GM19372 (cell line): Measurements from ENCODE around the gene TRIM49B.
"Not testable (repeated sequence)": the region's sequence is repeated elsewhere in the genome, so short reads cannot be mapped to it uniquely, and the experiment has no call there.

ENCODE experiments used
- ATAC-seq: cut with Tn5 transposase; IDR thresholded peaks from one replicate; pipeline ENCODE4 v1.9.1; 2021; ENCODE audit warnings: mild to moderate bottlenecking, low read depth, moderate library complexity; ENCODE audit not compliant: unreplicated experiment

Gene TRIM49B

GRCh38 chr11:49028523-49028922, at the start of gene TRIM49B:
Gene TRIM49B, plus strand, starts transcription at chr11:49028823. Its CDS starts 2,777 bp downstream, at chr11:49031600.
- not testable (repeated sequence) for ATAC-seq

GRCh38 chr11:48983785-48984184, 44.8 kb upstream of the TRIM49B start, which contains the start of gene TRIM51G:
Gene TRIM51G, minus strand, starts transcription at chr11:48983885. Its CDS starts 2,190 bp downstream, at chr11:48981695.
- ATAC-seq = not testable (repeated sequence)

- not testable (repeated sequence) for ATAC-seq
These were observed 19.6 kb downstream of the TRIM49B start for GRCh38 chr11:49048229-49048628.

- not testable (repeated sequence) for ATAC-seq
These were observed 21.2 kb downstream of the TRIM49B start for GRCh38 chr11:49049821-49050220.

GRCh38 chr11:49059012-49059411, 30.4 kb downstream of the TRIM49B start, which contains the start of gene TRIM64C:
Gene TRIM64C, minus strand, starts transcription at chr11:49059112. Its CDS starts 0 bp downstream, at chr11:49059112.
- not testable (repeated sequence) for ATAC-seq

GRCh38 chr11:49069897-49070296, 41.3 kb downstream of the TRIM49B start:
- ATAC-seq = not testable (repeated sequence)
